GM23338 (cell line): ENCODE results near the gene RPL39L. TPM values are rescaled to one million over a fixed set of nuclear protein-coding genes. Genes with fewer than 3 reads are reported as not detected.
A peak's percentile ranks its signal among the peaks of the same experiment; 100 is the strongest.

Experiments used
- ATAC-seq: fragments of 200-7000 bp; cut with Tn5 transposase; 3 replicates; pipeline ENCODE4 v1.9.1; 2020
- DNase-seq: peaks from one replicate; pipeline ENCODE4 v3.0.0-alpha.2; 2015; ENCODE audit warnings: low spot score
- H2AFZ ChIP-seq: fragments of 200-600 bp; sonication (generic); 2 replicates; pipeline ENCODE4 v1.8.0; 2016; ENCODE audit warnings: antibody characterized with exemption, mild to moderate bottlenecking, moderate library complexity
- H3F3A ChIP-seq: fragments of 200-600 bp; sonication (generic); replicated peaks from 2 replicates; pipeline ENCODE4 v1.8.0; 2017; ENCODE audit warnings: antibody characterized with exemption, mixed run types, low read depth
- H3K27ac ChIP-seq: fragments of 200-600 bp; sonication (generic); 2 replicates; pipeline ENCODE4 v1.6.1; 2016; ENCODE audit warnings: low read depth
- H3K27me3 ChIP-seq: fragments of 200-600 bp; sonication (generic); 2 replicates; pipeline ENCODE4 v1.8.0; 2016; ENCODE audit warnings: mild to moderate bottlenecking, mixed run types, moderate library complexity; ENCODE audit not compliant: insufficient read depth
- H3K36me3 ChIP-seq: fragments of 200-600 bp; sonication (generic); 2 replicates; pipeline ENCODE4 v1.8.0; 2016; ENCODE audit warnings: mild to moderate bottlenecking; ENCODE audit not compliant: insufficient read depth
- H3K4me1 ChIP-seq: fragments of 200-600 bp; sonication (generic); 2 replicates; pipeline ENCODE4 v1.8.0; 2016; ENCODE audit warnings: mild to moderate bottlenecking, moderate library complexity; ENCODE audit not compliant: insufficient read depth
- H3K4me2 ChIP-seq: fragments of 200-600 bp; sonication (generic); 2 replicates; pipeline ENCODE4 v1.7.1; 2017; ENCODE audit warnings: mixed run types
- H3K4me3 ChIP-seq: fragments of 200-600 bp; sonication (generic); 2 replicates; pipeline ENCODE4 v1.6.1; 2016; ENCODE audit warnings: mixed run types
- H3K79me2 ChIP-seq: fragments of 200-600 bp; sonication (generic); replicated peaks from 2 replicates; pipeline ENCODE4 v1.8.0; 2017; ENCODE audit warnings: mild to moderate bottlenecking; ENCODE audit not compliant: insufficient read depth
- H3K9me2 ChIP-seq: fragments of 200-600 bp; sonication (generic); 2 replicates; pipeline ENCODE4 v1.8.0; 2017; ENCODE audit not compliant: insufficient read depth
- H4K20me1 ChIP-seq: fragments of 200-600 bp; sonication (generic); replicated peaks from 2 replicates; pipeline ENCODE4 v1.8.0; 2017; ENCODE audit warnings: mild to moderate bottlenecking; ENCODE audit not compliant: insufficient read depth
- H3K27ac Mint-ChIP-seq: 2 replicates; pipeline ENCODE4 v1.8.0; 2020; ENCODE audit warnings: inconsistent platforms, mild to moderate bottlenecking, moderate library complexity, mixed read lengths
- H3K27me3 Mint-ChIP-seq: 3 replicates; pipeline ENCODE4 v1.8.0; 2022; ENCODE audit warnings: low read depth, mild to moderate bottlenecking, moderate library complexity, mixed read lengths, inconsistent platforms; ENCODE audit not compliant: insufficient read depth, poor library complexity
- H3K36me3 Mint-ChIP-seq: 3 replicates; pipeline ENCODE4 v1.8.0; 2021; ENCODE audit warnings: low read depth, mild to moderate bottlenecking, inconsistent platforms, moderate library complexity, mixed read lengths
- H3K4me1 Mint-ChIP-seq: 3 replicates; pipeline ENCODE4 v1.8.0; 2020; ENCODE audit warnings: mild to moderate bottlenecking, inconsistent platforms, mixed read lengths
- H3K4me3 Mint-ChIP-seq: 3 replicates; pipeline ENCODE4 v1.8.0; 2021; ENCODE audit warnings: moderate library complexity, mild to moderate bottlenecking, inconsistent platforms, mixed read lengths
- H3K9me3 Mint-ChIP-seq: 3 replicates; pipeline ENCODE4 v1.8.0; 2020; ENCODE audit warnings: moderate library complexity, mild to moderate bottlenecking, inconsistent platforms, mixed read lengths
- CREB1 ChIP-seq: fragments of 250-450 bp; sonication (Bioruptor Pico); IDR thresholded peaks from 2 replicates; pipeline ENCODE4 v1.5.0; 2020; ENCODE audit warnings: low read depth, mild to moderate bottlenecking, moderate library complexity
- EZH2 ChIP-seq: fragments of 200-600 bp; sonication (generic); IDR thresholded peaks from one replicate; pipeline ENCODE4 v1.8.0; 2017; ENCODE audit warnings: antibody characterized with exemption, mild to moderate bottlenecking, low read depth; ENCODE audit not compliant: unreplicated experiment
- JUNB ChIP-seq: IDR thresholded peaks from one replicate; pipeline ENCODE4 v1.6.1; 2016; ENCODE audit warnings: antibody characterized with exemption; ENCODE audit not compliant: unreplicated experiment
- NANOG ChIP-seq: IDR thresholded peaks from 2 replicates; pipeline ENCODE4 v1.6.1; 2016; ENCODE audit warnings: antibody characterized with exemption, borderline replicate concordance
- POLR2AphosphoS5 ChIP-seq: IDR thresholded peaks from 2 replicates; pipeline ENCODE4 v1.6.1; 2016; ENCODE audit warnings: antibody characterized with exemption, low read depth
- ZNF114 ChIP-seq: fragments of 250-450 bp; sonication (Bioruptor Pico); IDR thresholded peaks from 2 replicates; pipeline ENCODE4 v1.5.0; 2020; ENCODE audit warnings: mild to moderate bottlenecking, moderate library complexity
- ZNF331 ChIP-seq: fragments of 250-450 bp; sonication (Bioruptor Pico); IDR thresholded peaks from 2 replicates; pipeline ENCODE4 v1.5.0; 2020; ENCODE audit warnings: low read depth, mild to moderate bottlenecking, moderate library complexity
- polyA plus RNA-seq: library from polyadenylated mRNA; unstranded; fragments of >200 nt; fragmentation: Nextera tagmentation; extraction: Ambion mirVana; gene quantifications from 2 replicates; pipeline ENCODE4 v1.2.1, GENCODE V29; 2016
- total RNA-seq: library from RNA; depleted of rRNA; stranded (reverse); fragments of >200 nt; shearing (Covaris generic); gene quantifications from 2 replicates; pipeline ENCODE4 v1.2.3, GENCODE V29; 2014
- TF ChIP-seq, protein P1 (sequence below), 2 experiments: fragments of 200-600 bp in 1 of 2; sonication (generic) in 1 of 2; conservative IDR thresholded peaks; 2 replicates each; pipeline versions ENCODE4 v1.5.1 to v1.6.1; 2016 to 2017; ENCODE audit warnings: antibody characterized with exemption in 2 of 2, low read depth in 2 of 2, mild to moderate bottlenecking in 2 of 2, moderate library complexity in 1 of 2
- TF ChIP-seq, protein P2 (sequence below): fragments of 250-450 bp; sonication (Bioruptor Pico); IDR thresholded peaks from 2 replicates; pipeline ENCODE4 v1.5.0; 2020; ENCODE audit warnings: mild to moderate bottlenecking, moderate library complexity
- TF ChIP-seq, protein P3 (sequence below): IDR thresholded peaks from 2 replicates; pipeline ENCODE4 v1.6.1; 2016; ENCODE audit warnings: antibody characterized with exemption

The RPL39L gene
- total and polyA plus RNA-seq, 2 experiments from 2014 or later = 70.6 to 155 TPM

DNA sequence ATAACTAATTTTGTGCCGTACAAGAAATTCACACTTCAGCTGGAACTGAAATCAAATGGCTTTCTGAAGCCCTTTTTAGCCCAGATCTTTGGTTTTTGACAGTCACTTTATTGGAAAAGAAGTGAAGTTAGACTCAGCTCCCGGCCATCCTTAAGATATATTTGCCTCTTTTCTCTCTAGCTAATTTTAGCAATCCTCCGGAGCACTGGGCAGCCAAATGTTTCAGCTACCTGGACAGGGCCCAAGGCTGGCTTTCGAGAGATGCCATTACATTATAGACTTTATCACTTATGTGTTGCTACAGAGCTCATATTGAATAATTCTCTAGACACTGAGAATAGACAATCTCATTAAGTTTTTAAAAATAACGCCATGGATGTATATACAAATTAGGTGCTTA, 28.5 kb upstream of the RPL39L start:
- H3K4me3 ChIP-seq = no peak overlapping the region
- peaks cover 21% of the 10 kb centered on the region for H3F3A ChIP-seq
- Mint-ChIP-seq H3K9me3 (peaks cover 3% of the 10 kb centered on the region; the same call in 1 of the 3 replicates), H3K4me1 (peaks cover 20% of the 10 kb centered on the region), H3K4me3 (no peak overlapping the region), H3K36me3 (peaks cover 10% of the 10 kb centered on the region; the same call in 2 of the 3 replicates), H3K27me3 (peaks cover 2% of the 10 kb centered on the region), H3K27ac (no peak overlapping the region)
- peaks cover 10% of the 10 kb centered on the region; the same call in 1 of the 2 replicates for H4K20me1 ChIP-seq
- H3K4me1 ChIP-seq = peaks cover 30% of the 10 kb centered on the region
- DNase-seq (no peak), ATAC-seq (no peak)
- H3K79me2 ChIP-seq = peaks cover 10% of the 10 kb centered on the region
- peaks cover 11% of the 10 kb centered on the region for H3K36me3 ChIP-seq
- TF ChIP-seq, protein P1, sequence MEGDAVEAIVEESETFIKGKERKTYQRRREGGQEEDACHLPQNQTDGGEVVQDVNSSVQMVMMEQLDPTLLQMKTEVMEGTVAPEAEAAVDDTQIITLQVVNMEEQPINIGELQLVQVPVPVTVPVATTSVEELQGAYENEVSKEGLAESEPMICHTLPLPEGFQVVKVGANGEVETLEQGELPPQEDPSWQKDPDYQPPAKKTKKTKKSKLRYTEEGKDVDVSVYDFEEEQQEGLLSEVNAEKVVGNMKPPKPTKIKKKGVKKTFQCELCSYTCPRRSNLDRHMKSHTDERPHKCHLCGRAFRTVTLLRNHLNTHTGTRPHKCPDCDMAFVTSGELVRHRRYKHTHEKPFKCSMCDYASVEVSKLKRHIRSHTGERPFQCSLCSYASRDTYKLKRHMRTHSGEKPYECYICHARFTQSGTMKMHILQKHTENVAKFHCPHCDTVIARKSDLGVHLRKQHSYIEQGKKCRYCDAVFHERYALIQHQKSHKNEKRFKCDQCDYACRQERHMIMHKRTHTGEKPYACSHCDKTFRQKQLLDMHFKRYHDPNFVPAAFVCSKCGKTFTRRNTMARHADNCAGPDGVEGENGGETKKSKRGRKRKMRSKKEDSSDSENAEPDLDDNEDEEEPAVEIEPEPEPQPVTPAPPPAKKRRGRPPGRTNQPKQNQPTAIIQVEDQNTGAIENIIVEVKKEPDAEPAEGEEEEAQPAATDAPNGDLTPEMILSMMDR (conservative IDR thresholded peaks at IDR 0.05; ENCODE audit: low read depth in 2 of 2) = no peak
- TF ChIP-seq ZNF331 (CRISPR knock-in tag) (no peak), JUNB (no peak)
- H3K27ac ChIP-seq = no peak overlapping the region
- no peaks in the 10 kb centered on the region for H3K27me3 ChIP-seq
- no peaks in the 10 kb centered on the region for H3K9me2 ChIP-seq
- H3K4me2 ChIP-seq = no peak overlapping the region
- H2AFZ ChIP-seq = no peak overlapping the region

GRCh38 chr3:187166750-187167149, 27.5 kb upstream of the RPL39L start:
- Histone ChIP-seq H3K27ac (peak overlapping the region; percentile 52), H3K4me2 (no peak overlapping the region; the same call in 1 of the 2 replicates), H2AFZ (no peak overlapping the region), H3K9me2 (no peaks in the 10 kb centered on the region), H3K4me1 (peaks cover 40% of the 10 kb centered on the region), H3K36me3 (peaks cover 5% of the 10 kb centered on the region), H3F3A (peaks cover 18% of the 10 kb centered on the region), H3K4me3 (no peak overlapping the region), H4K20me1 (0 out of 2 replicates have a peak, but pooled peaks cover 5% of the 10 kb centered on the region), H3K27me3 (no peaks in the 10 kb centered on the region), H3K79me2 (peaks cover 10% of the 10 kb centered on the region)
- no peak for ATAC-seq
- Mint-ChIP-seq H3K27ac (no peak overlapping the region), H3K9me3 (peaks cover 3% of the 10 kb centered on the region; the same call in 1 of the 3 replicates), H3K4me3 (no peak overlapping the region), H3K27me3 (peaks cover 2% of the 10 kb centered on the region), H3K4me1 (peaks cover 26% of the 10 kb centered on the region), H3K36me3 (peaks cover 10% of the 10 kb centered on the region; the same call in 2 of the 3 replicates)
- DNase-seq = no peak
- TF ChIP-seq CREB1 (CRISPR knock-in tag) = no peak
- TF ChIP-seq, protein P2, sequence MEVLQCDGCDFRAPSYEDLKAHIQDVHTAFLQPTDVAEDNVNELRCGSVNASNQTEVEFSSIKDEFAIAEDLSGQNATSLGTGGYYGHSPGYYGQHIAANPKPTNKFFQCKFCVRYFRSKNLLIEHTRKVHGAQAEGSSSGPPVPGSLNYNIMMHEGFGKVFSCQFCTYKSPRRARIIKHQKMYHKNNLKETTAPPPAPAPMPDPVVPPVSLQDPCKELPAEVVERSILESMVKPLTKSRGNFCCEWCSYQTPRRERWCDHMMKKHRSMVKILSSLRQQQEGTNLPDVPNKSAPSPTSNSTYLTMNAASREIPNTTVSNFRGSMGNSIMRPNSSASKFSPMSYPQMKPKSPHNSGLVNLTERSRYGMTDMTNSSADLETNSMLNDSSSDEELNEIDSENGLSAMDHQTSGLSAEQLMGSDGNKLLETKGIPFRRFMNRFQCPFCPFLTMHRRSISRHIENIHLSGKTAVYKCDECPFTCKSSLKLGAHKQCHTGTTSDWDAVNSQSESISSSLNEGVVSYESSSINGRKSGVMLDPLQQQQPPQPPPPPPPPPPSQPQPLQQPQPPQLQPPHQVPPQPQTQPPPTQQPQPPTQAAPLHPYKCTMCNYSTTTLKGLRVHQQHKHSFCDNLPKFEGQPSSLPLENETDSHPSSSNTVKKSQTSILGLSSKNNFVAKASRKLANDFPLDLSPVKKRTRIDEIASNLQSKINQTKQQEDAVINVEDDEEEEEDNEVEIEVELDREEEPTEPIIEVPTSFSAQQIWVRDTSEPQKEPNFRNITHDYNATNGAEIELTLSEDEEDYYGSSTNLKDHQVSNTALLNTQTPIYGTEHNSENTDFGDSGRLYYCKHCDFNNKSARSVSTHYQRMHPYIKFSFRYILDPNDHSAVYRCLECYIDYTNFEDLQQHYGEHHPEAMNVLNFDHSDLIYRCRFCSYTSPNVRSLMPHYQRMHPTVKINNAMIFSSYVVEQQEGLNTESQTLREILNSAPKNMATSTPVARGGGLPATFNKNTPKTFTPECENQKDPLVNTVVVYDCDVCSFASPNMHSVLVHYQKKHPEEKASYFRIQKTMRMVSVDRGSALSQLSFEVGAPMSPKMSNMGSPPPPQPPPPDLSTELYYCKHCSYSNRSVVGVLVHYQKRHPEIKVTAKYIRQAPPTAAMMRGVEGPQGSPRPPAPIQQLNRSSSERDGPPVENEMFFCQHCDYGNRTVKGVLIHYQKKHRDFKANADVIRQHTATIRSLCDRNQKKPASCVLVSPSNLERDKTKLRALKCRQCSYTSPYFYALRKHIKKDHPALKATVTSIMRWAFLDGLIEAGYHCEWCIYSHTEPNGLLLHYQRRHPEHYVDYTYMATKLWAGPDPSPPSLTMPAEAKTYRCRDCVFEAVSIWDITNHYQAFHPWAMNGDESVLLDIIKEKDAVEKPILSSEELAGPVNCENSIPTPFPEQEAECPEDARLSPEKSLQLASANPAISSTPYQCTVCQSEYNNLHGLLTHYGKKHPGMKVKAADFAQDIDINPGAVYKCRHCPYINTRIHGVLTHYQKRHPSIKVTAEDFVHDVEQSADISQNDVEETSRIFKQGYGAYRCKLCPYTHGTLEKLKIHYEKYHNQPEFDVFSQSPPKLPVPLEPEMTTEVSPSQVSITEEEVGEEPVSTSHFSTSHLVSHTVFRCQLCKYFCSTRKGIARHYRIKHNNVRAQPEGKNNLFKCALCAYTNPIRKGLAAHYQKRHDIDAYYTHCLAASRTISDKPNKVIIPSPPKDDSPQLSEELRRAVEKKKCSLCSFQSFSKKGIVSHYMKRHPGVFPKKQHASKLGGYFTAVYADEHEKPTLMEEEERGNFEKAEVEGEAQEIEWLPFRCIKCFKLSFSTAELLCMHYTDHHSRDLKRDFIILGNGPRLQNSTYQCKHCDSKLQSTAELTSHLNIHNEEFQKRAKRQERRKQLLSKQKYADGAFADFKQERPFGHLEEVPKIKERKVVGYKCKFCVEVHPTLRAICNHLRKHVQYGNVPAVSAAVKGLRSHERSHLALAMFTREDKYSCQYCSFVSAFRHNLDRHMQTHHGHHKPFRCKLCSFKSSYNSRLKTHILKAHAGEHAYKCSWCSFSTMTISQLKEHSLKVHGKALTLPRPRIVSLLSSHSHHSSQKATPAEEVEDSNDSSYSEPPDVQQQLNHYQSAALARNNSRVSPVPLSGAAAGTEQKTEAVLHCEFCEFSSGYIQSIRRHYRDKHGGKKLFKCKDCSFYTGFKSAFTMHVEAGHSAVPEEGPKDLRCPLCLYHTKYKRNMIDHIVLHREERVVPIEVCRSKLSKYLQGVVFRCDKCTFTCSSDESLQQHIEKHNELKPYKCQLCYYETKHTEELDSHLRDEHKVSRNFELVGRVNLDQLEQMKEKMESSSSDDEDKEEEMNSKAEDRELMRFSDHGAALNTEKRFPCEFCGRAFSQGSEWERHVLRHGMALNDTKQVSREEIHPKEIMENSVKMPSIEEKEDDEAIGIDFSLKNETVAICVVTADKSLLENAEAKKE = no peak
- TF ChIP-seq, protein P3, sequence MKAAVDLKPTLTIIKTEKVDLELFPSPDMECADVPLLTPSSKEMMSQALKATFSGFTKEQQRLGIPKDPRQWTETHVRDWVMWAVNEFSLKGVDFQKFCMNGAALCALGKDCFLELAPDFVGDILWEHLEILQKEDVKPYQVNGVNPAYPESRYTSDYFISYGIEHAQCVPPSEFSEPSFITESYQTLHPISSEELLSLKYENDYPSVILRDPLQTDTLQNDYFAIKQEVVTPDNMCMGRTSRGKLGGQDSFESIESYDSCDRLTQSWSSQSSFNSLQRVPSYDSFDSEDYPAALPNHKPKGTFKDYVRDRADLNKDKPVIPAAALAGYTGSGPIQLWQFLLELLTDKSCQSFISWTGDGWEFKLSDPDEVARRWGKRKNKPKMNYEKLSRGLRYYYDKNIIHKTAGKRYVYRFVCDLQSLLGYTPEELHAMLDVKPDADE = no peak
- TF ChIP-seq NANOG = no peak
- no peak for TF ChIP-seq EZH2
- TF ChIP-seq ZNF114 (CRISPR knock-in tag) = no peak
- no peak for TF ChIP-seq POLR2AphosphoS5
